IPS DF 19.7 (cell line): Measurements from ENCODE around the gene SLC25A36.
"Not testable (repeated sequence)": the region's sequence is repeated elsewhere in the genome, so short reads cannot be mapped to it uniquely, and the experiment has no call there.

ENCODE experiments used
- DNase-seq: peaks from one replicate; pipeline ENCODE4 v3.0.0-alpha.2; 2013; ENCODE audit warnings: low read depth, low spot score

SLC25A36 gene

DNA sequence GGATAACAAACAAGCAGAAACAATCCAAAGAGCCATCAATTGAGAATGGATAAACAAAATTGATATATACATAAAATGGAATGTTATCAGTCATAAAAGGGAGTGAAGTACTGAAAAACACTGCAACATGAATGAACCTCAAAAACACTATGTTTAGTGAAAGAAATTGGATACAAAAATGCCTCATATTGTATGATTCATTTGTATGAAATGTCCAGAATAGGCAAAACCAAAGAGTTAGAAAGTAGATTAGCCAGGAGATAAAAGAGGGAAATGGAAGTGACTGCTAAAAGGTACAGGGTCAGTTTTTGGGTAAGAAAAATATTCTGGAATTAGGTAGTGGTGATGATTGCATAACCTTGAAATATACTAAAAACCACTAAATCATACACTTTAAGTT lies 9.8 kb upstream of the SLC25A36 start:
- DNase-seq, result no peak

DNA sequence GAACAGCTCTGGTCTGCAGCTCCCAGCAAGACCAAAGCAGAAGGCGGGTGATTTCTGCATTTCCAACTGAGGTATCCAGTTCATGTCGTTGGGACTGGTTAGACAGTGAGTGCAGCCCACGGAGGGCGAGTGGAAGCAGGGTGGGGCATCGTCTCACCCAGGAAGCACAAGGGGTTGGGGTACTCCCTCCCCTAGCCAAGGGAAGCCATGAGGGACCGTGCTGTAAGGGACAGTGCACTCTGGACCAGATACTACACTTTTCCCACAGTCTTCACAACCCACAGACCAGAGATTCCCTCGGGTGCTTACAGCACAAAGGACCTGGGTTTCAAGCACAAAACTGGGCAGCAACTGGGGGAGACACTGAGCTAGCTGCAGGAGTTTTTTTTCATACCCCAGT lies 8.5 kb upstream of the SLC25A36 start:
- DNase-seq, result no peak

DNA sequence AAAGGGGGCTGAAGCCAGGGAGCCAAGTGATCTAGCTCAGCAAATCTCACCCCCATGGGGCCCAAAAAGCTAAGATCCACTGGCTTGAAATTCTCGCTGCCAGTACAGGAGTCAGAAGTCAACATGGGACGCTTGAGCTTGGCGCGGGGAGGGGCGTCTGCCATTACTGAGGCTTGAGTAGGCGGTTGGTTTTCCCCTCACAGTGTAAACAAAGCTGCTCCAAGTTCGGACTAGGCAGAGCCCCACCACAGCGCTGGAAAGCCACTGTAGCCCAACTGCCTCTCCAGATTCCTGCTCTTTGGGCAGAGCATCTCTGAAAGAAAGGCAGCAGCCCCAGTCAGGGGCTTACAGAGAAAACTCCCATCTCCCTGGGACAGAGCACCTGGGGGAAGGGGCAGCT lies 8.1 kb upstream of the SLC25A36 start:
- DNase-seq, result no peak

DNA sequence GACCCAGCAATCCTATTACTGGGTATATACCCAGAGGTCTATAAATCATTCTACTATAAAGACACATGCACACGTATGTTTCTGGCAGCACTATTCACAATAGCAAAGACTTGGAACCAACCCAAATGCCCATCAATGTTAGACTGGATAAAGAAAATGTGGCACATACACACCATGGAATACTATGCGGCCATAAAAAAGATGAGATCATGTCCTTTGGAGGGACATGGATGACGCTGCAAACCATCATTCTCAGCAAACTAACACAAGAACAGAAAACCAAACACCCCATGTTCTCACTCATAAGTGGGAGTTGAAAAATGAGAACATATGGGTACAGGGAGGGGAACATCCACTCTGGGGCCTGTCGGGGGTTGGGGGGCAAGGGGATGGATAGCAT lies 2.3 kb upstream of the SLC25A36 start:
- DNase-seq, result not testable (repeated sequence)

DNA sequence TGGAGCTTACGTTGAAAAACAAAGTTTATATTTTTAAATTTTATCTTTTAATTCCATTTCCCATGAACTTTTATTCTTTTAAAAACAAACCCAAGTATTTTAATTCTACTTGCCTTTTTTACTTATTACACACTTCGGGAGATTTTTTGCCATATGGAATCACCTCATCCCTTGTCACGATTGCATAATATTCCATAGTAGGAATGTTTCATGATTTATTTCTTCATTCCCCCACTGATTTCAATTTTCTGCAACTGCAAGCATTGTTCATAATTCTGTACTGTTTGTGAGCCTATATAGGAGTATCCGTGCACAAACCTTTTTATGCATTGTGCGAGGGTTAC lies 574 bp upstream of the SLC25A36 start:
- no peak for DNase-seq

DNA sequence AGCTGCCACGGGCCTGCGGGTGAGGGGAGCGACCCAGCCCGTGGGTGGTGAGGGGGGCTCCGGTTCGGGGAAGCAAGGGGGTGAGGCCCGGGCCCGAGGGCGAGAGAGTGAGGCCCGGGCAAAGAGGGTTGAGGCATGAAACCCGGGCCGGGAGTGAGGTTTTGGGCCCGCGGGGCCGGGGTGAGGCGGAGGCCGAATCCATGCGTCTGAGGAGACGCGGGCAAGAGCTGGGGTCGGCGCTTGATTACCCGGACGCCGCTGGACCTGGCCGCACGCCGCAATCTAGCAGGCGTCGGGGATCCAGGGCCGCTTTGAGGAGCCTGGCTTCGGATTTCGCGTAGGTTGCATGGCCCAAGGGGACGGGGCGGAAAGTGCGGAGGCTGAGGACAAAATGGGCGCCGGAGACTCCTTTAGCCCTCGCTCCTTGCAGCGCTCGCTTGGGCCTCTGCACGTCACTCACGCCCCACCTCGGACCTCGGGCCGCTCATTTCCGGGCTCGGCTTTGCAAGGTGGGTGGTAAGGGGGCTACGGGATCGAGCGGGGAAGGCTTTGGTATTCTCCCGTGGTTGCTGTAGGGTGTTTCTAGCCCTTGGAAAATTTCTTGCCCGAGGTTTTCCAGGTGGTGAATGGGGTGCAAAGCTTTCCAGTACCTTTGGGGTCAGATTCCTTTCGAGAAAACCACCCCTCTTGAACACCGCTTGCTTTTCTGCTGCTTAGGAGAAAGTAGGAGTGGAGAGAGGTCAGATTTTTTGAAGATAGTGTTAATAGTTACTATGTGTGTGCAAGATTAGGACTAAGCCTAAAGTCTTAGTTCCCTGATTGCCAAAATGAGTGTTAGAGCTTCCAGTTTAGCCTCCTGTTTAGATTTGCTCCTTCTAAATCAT lies 827 bp downstream of the SLC25A36 start:
- DNase-seq, result no peak

DNA sequence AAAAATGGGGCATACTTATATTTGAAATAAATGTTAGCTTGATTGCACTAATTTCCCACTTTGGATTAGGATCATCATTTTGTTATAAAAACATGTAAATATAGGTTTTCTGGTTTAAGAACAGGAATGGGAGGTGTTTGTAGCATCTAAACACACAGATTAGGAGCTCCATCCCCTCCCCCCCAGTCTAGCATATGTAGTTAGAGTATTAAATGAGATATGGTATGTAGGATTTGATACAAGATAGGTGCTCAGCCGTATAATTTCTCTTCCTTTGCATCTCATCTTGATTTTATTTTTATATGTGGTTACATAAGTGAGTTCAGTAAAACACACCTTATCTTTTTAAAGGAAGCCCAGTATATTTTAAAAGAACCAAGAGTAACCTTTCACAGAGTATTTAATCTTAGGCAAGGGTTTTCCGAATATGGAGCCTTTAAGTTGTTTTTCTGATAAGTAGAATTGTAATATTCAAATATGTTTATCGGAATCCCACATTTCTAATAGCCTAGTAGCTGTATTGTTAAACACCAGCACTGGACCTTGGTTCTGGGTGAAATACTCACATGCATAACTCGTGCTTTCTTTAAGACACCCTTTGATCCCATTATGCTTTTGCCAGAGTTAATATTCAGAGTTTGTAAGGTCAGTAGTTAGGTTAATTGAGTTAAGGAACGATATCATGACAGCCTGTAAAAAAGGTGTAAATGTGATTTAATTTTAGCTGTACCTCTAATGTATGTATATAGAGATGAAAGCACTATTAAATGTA lies 2.3 kb downstream of the SLC25A36 start:
- DNase-seq, result no peak

DNA sequence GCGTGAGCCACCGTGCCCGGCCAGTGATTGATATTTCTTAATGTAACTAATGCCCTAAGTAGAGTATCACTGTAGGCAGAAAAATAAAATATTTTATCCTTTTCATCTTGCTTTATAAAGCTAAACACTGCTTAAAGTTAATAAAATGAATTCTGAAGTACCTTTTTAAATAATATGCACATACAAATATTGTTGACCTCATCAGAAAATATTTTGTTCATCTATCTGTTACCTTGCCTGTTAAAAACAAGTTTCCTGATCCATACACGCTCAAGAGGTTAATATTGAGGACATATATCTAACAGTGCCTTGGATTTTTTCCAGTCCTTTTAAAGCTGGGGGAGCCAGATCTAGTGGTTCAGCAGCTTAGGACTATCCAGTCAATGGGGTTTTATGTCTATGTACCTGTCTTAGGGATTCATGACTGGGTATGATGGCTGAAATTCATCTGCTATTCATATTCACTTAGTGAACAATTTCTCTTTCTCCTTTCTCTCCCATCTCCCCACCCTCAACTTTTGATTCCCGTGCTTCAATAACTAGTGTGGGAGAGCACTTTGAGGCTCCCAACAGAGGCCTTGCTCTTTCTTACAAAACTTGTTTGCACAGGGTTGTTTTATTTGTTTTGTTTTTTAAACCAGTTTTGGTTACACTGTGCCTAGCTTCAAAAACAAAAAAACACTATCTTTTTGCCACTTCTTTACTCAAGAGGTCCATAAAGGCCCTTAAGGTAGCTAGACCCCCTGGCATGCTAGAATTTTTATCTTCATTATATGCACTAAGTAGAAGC lies 7.0 kb downstream of the SLC25A36 start:
- no peak for DNase-seq

DNA sequence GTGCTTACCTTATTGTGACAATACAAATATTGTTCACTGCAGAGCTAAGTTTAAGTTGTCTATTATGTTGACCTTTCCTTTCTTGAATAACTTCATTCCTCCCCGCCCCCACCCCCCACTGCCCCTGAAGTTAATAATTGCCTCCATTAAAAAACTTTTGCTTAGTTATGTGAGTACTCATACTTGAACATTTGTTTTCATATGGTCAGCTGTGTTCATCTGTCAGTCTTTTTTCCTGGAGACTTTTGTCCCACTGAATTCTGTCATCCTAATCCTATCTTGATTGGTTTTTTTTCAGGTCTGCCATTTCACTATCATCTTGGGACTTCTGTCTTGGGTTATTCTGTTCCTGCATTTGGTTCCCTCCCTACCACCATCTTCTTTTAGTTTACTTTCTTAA lies 8.5 kb downstream of the SLC25A36 start:
- no peak for DNase-seq

DNA sequence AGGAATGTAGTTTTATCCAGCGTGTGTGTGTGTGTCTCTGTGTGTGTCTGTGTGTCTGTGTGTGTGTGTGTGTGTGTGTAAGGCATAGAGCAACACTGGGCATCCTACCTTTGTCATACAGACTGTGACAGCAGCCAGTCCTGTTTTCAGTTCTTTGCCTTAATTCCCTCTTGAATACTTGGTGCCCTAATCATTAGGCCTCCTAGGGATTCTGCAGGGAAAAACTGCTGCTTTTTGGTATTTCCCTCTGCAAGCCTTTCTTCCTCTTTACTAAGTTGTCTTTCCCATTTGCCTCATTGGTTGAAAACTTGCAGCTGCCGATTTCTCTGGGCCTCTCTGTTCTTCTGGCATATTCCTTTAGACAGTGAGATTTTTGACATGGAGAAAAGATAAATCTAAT lies 9.2 kb downstream of the SLC25A36 start:
- no peak for DNase-seq

DNA sequence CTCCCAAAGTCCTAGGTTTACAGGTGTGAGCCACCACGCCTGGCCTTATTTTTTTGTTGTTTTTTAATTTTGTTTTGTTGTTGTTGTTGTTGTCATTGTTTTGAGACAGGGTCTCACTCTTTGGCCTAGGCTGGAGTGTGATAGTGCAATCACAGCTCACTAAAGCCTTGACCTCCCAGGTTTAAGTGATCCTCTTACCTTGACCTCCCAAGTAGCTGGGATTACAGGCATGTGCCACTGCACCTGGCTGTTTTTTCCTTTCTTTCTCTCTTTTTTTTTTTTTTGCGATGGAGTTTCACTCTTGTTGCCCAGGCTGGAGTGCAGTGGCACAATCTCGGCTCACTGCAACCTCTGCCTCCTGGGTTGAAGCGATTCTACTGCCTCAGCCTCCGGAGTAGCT lies 10.1 kb downstream of the SLC25A36 start:
- DNase-seq, result not testable (repeated sequence)

DNA sequence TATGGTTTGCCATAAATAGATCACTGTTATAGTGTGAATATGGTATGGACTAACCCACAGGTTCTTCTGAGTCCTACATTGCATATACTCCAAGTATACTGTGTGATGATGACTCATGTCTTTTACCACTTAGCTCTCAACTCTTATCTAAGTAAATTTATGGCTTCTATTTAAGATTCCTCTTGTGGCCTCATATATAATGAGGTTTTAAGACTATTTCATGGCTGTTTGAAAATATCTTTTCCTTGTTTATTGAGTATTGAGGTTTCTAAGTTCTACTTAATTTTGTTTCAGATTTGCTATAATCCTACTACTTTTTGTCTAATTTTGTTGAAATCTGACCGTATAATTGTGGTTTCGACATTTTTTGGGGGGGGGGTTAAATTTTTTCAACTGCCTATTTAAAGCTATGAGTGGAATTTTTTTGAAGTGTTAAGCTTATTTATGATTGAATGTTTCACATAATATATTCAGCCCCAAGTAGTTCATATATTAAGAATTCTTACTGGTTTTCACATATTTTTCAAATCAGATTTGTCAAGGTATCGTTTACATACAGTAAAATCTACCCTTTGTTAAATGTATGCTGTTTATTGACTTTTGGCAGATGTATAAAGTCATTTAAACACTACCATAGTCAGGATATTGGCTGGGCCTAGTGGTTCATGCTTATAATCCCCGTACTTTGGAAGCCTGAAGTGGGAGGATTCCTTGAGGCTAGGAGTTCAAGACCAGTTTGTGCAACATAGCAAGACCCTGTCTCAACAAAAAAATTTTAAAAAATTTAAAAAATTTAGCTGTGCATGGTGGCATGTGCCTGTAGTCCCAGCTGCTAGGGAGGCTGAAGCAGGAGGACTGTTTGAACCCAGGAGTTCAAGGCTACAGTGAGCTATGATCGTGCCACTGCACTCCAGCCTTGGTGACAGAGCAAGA lies 11.7 kb downstream of the SLC25A36 start:
- DNase-seq, result no peak

DNA sequence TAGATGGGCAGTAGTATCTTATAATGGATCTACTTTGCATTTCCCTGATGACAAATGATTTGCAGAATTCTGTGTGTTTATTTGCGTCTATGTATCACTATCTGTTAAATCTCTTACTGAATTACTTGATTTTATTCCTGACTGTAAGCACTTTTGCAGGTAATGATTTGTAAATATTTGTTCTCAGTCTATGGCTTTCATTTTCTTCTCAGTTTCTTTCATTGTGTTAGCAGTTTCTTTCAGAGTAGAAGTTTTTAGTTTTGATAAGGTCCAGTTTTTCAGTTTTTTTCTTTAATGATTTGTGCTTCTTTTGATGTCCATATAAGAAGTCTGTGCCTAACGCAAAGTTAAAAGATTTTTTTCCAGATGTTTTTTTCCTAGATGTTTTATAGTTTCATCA lies 12.9 kb downstream of the SLC25A36 start:
- DNase-seq, result no peak

DNA sequence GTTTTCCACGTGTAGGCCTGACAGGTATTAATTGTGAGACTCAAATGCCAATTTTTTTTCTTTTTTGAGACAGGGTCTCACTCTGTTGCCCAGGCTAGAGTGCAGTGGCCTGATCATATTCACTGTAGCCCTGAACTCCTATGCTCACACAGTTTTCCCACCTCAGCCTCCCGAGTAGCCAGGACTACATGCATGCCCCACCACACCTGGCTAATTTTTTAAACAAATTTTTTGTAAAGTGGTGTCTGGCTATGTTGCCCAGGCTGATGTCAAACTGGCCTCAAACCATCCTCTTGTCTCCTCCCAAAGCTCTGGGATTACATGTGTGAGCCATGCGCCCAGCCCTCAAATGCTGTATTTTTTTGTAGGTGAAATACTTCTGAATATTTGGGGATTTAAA lies 14.0 kb downstream of the SLC25A36 start:
- DNase-seq, result no peak

DNA sequence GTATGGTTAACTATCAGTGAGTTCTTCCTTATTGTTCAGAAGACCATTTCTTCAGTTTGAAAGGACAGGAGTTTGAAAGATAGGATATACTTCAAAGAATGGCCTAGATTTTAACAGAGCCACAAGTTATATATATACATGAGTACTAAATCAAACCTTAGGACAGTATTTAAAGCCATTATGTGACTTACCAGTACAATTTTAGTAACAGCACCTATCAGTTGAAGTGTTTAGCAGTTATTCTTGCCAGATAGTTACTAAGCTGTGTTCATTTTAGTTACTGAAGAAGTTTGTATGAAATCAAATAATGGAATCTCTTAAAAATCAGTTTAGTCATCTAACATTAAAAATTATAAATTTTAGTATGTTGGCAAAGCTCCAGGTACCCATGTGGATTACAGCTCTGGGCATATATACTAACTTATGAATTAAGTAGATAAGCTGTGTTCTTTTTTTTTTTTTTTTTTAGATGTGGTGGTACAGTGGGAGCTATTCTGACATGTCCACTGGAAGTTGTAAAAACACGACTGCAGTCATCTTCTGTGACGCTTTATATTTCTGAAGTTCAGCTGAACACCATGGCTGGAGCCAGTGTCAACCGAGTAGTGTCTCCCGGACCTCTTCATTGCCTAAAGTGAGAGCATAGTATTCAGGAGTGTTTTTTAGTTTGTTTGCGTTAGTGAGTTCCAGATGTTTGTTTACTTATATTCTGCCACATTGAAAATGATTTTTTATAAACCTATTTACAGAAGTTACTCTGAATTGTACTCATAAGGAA lies 14.6 kb downstream of the SLC25A36 start:
- no peak for DNase-seq

DNA sequence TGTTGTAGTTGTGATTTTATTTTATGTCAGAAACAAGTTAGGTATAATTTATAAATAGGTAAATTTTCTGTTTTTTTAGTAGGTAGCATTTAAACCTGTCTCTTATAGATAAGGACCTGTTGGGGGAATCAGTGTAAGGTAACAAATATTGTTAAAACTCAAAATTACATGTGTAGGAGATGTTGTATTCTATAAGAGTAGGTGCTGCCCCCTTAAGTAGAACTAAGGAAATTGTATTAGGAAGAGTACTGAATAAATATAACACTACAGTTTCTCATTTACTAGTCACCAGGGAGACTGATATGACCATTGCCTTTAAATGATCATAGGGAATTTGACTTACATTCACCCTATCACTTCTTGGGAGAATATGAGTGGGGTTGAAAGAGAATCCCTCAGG lies 31.2 kb downstream of the SLC25A36 start:
- no peak for DNase-seq

DNA sequence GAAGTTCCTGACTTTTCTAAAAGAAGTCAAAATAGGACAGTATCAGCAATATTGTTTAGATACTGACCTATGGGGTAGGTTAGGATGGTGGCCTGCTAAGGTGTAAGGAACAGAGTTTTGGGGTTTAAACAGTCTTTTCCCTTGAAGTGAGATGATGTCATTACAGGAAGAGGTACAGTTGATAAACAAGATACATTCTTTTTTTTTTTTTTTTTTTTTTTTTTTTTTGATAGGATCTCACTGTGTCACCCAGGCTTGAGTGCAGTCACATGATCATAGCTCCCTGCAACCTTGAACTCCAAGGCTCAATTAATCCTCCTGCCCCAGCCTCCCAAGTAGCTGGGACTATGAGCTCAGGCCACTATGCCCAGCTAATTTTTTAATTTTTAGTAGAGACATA lies 33.3 kb downstream of the SLC25A36 start:
- no peak for DNase-seq

DNA sequence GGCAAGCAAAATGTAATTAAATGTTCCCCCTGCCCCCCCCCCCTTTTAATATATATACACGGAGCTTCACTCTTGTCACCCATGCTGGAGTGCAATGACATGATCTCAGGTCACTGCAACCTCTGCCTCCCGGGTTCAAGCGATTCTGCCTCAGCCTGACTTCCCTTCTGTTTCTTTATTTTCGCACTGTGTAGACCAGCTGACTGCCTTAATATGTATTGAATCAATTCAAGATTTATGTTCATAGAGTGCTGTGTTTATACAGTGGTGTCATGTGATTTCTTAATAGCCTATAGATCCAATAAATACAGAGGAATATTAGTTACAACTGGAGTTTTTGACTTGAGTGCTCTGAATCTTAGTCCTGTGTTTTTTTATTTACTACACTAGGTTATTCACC lies 39.0 kb downstream of the SLC25A36 start:
- DNase-seq, result no peak

DNA sequence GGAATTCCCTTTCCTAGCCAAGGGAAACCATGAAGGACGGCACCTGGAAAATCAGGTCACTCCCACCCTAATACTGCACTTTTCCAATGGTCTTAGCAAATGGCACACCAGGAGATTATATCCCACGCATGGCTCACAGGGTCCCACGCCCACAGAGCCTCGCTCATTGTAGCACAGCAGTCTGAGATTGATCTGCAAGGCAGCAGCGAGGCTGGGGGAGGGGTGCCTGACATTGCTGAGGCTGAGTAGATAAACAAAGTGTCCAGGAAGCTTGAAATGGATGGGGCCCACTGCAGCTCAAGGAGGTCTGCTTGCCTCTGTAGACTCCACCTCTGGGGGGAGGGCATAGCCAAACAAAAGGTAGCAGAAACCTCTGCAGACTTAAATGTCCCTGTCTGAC lies 46.2 kb downstream of the SLC25A36 start:
- not testable (repeated sequence) for DNase-seq

DNA sequence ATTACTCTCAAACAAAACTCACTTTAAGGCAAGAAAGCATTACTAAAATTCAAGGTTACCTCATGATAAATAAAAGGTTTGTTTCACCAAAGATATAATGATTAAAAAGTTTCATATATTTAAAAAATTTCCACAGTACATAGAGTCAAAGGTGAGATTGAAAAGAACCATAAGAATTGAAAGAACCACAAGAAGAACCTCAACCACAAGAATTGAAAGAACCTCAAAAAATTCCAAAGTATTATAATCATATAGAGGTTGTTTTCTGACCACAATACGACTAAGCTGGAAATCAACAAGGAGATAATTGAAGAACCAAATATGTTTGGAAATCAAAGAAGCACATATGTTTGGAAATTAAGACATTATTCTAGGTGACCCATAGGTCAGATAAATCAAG lies 52.7 kb downstream of the SLC25A36 start:
- no peak for DNase-seq
